SK-N-MC (cell line): ENCODE data around the gene DHX16.
"Not testable (repeated sequence)": the region's sequence is repeated elsewhere in the genome, so short reads cannot be mapped to it uniquely, and the experiment has no call there.

Source experiments
- EZH2 ChIP-seq: fragments of 200-600 bp; sonication (generic); IDR thresholded peaks from one replicate; pipeline ENCODE4 v1.6.1; 2017; ENCODE audit warnings: antibody characterized with exemption
- POLR2AphosphoS5 ChIP-seq: IDR thresholded peaks from 2 replicates; pipeline ENCODE4 v1.6.1; 2012; ENCODE audit warnings: mild to moderate bottlenecking, low read depth, low read length, borderline replicate concordance

- TF ChIP-seq POLR2AphosphoS5, EZH2: not testable (repeated sequence)
Observed at GRCh38 chr6:30722025-30722279, 49.1 kb upstream of the DHX16 start.
